Stimulated activated CD8-positive, alpha-beta memory T cell treated with anti-CD3 and anti-CD28 coated beads, Interleukin-2, amount 100 ng/mL, for 1 hour (primary cell): Measurements from ENCODE around the gene SPTBN5.

ENCODE experiments used
- DNase-seq, 2 donors: peaks; one replicate each; pipeline ENCODE4 v3.0.0-alpha.2; 2020; ENCODE audit warnings: low read depth in 2 of 2

The SPTBN5 gene

DNA sequence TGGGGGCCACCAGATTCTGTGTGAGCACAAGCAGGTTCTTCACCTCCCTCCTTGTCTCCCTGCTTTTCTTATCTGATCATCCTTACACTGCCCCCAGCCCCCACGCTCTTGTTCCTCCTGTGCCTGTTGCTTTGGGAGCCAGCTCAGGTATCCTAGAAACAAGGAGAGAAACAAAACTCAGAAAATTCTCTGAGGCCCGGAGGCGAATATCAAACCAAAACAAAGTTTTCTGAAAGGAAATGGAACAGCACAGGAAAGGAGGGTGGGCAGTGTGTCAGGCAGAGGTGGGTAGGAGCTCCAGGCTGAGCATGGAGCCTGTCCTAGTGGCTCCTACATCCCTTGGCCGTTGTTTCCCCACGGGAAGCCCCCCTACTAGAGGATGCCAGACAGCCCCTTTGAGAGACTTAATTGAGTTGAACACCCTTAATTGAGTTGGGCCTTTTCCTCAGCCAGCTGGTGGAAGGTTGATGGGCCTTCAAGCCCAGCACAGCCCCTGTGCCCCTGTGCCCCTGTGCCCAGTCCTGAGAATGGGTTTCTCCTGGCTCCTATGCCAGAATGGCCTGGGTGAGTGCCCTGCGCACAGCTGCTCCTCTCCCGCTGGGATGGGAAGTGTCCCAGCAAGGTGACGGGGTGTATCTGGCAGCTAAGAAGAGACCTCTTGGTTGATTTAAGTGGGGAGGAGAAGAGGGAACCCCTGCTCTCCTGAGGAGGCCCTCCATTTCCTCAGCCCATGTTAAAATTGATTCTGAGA lies 88.8 kb downstream of the SPTBN5 start:
- DNase-seq: no peak

GRCh38 chr15:41804361-41804760 lies 89.5 kb downstream of the SPTBN5 start:
- DNase-seq: no peak

GRCh38 chr15:41801850-41802455 lies 91.9 kb downstream of the SPTBN5 start:
- no peak for DNase-seq

- no peak for DNase-seq
Observed at GRCh38 chr15:41801185-41801584, 92.7 kb downstream of the SPTBN5 start.

- DNase-seq: no peak
Observed at GRCh38 chr15:41799488-41799805, 94.4 kb downstream of the SPTBN5 start.

DNA sequence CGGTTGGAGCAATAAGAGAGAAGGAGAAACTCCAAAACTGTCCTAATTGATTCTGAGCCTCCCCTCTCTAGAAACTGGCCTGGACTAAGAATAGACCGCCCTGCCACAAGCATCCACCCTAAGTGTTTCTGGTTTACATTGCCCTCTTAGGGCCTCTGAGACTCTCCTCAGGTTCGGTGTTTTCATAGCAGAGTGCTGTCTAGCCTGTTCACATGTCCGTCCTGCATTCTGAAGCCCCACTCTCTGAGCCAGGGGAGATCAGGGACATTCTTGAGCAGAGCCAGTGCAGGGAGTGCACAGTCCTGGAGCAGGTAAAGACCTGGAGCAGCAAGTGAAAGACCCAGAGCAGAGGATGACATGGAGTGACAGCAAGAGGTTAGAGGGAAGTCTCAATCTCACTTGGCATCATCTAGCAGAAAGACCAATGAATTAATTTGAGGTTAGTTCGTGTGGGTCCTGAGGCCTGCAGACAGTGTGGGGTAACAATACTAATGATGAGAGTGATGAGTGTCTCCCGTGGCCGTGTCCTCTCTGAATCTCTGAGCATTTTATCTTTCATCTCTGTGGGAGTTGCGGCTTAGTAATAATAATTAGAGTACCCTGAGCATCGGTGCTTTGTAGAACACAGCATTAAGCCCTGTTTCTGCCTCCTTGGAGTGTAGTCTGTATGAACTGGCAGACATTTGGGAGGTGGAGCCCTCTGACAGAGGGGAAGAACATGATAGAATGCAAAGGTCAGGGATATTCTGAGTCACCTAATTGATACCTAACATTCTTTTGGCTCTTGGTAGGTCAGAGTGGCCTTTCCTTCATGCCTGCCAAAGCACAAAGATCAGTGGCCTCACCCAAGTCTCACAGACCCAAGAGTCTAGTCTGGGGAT lies 95.0 kb downstream of the SPTBN5 start:
- DNase-seq: no peak
